SK-N-SH (cell line): ENCODE results near the gene PHF21A. TPM values are rescaled to one million over a fixed set of nuclear protein-coding genes. Genes with fewer than 3 reads are reported as not detected.

Experiments used
- CTCF ChIA-PET: fragments of 300-600, 350-600 bp; formaldehyde crosslinking; extraction: SDS; loops from one replicate; lab custom pipeline; 2021; lab: Yijun Ruan, JAX
- POLR2A ChIA-PET: fragments of 350-600 bp; sonication (Branson Sonifier 250); formaldehyde crosslinking; extraction: SDS; loops from one replicate; lab custom pipeline; 2020; ENCODE audit warnings: antibody characterized with exemption, inconsistent platforms; lab: Yijun Ruan, JAX
- DNase-seq: peaks from one replicate; pipeline ENCODE4 v3.0.0; 2012
- H2AFZ ChIP-seq: fragments of 200-600 bp; sonication (generic); 2 replicates; pipeline ENCODE4 v1.8.1; 2016; ENCODE audit warnings: antibody characterized with exemption, mild to moderate bottlenecking, low read depth
- H3F3A ChIP-seq: fragments of 200-600 bp; sonication (generic); replicated peaks from 2 replicates; pipeline ENCODE3; 2016; ENCODE audit warnings: antibody characterized with exemption, mild to moderate bottlenecking; ENCODE audit not compliant: insufficient read depth
- H3K27ac ChIP-seq, 2 experiments: fragments of 200-500 bp in 1 of 2; fragments of 200-600 bp in 1 of 2; sonication (Bioruptor generic) in 1 of 2; sonication (generic), shearing (Covaris generic) in 1 of 2; 2 replicates each; pipeline versions ENCODE4 v1.5.1 to v1.6.1; 2014 to 2016; ENCODE audit warnings: low read depth in 2 of 2, inconsistent platforms in 1 of 2, low read length in 1 of 2, mild to moderate bottlenecking in 1 of 2, mixed read lengths in 1 of 2
- H3K27me3 ChIP-seq: fragments of 200-600 bp; sonication (generic), shearing (Covaris generic); 2 replicates; pipeline ENCODE4 v1.6.1; 2016; ENCODE audit warnings: mixed run types; ENCODE audit not compliant: insufficient read depth
- H3K36me3 ChIP-seq, 2 experiments: fragments of 200-500 bp in 1 of 2; fragments of 200-600 bp in 1 of 2; sonication (Bioruptor generic) in 1 of 2; sonication (generic) in 1 of 2; replicated peaks in 1 of 2; 2 replicates each; pipeline versions ENCODE3 to v1.5.1; 2014 to 2016; ENCODE audit warnings: low read length in 1 of 2, mild to moderate bottlenecking in 1 of 2; ENCODE audit not compliant: insufficient read depth in 2 of 2, control insufficient read depth in 1 of 2
- H3K4me1 ChIP-seq, 2 experiments: fragments of 200-500 bp in 1 of 2; fragments of 200-600 bp in 1 of 2; sonication (Bioruptor generic) in 1 of 2; sonication (generic), shearing (Covaris generic) in 1 of 2; 2 replicates each; pipeline versions ENCODE4 v1.5.1 to v1.6.1; 2014 to 2016; ENCODE audit warnings: low read depth in 1 of 2, low read length in 1 of 2, mixed run types in 1 of 2; ENCODE audit not compliant: insufficient read depth in 2 of 2, control insufficient read depth in 1 of 2
- H3K4me2 ChIP-seq: fragments of 200-600 bp; sonication (generic), shearing (Covaris generic); 2 replicates; pipeline ENCODE4 v1.6.1; 2017; ENCODE audit warnings: mixed run types
- H3K4me3 ChIP-seq, 2 experiments: fragments of 200-500 bp in 1 of 2; fragments of 200-600 bp in 1 of 2; sonication (Bioruptor generic) in 1 of 2; sonication (generic), shearing (Covaris generic) in 1 of 2; 2 replicates each; pipeline versions ENCODE4 v1.5.1 to v1.8.1; 2014 to 2016; ENCODE audit warnings: low read depth in 2 of 2, inconsistent platforms in 1 of 2, low read length in 1 of 2, mild to moderate bottlenecking in 1 of 2, mixed read lengths in 1 of 2, moderate library complexity in 1 of 2
- H3K79me2 ChIP-seq: fragments of 200-600 bp; sonication (generic); 2 replicates; pipeline ENCODE4 v1.8.1; 2017; ENCODE audit warnings: mild to moderate bottlenecking; ENCODE audit not compliant: insufficient read depth
- H3K9ac ChIP-seq: fragments of 200-600 bp; sonication (generic); 2 replicates; pipeline ENCODE4 v1.6.1; 2017; ENCODE audit warnings: mixed run types
- H3K9me2 ChIP-seq: fragments of 200-600 bp; sonication (generic); 2 replicates; pipeline ENCODE4 v1.6.1; 2017; ENCODE audit warnings: mixed run types
- H3K9me3 ChIP-seq: fragments of 200-600 bp; sonication (generic); 2 replicates; pipeline ENCODE4 v1.6.1; 2017; ENCODE audit warnings: mixed run types, mild to moderate bottlenecking, moderate library complexity
- H4K20me1 ChIP-seq: fragments of 200-600 bp; sonication (generic); 2 replicates; pipeline ENCODE4 v1.6.1; 2017; ENCODE audit warnings: mild to moderate bottlenecking, mixed run types; ENCODE audit not compliant: insufficient read depth
- ELF1 ChIP-seq: IDR thresholded peaks from 2 replicates; pipeline ENCODE4 v1.4.0; 2012
- FOSL2 ChIP-seq: IDR thresholded peaks from 2 replicates; pipeline ENCODE4 v1.4.0; 2012; ENCODE audit warnings: low read depth, mild to moderate bottlenecking, moderate library complexity, borderline replicate concordance
- FOXM1 ChIP-seq: IDR thresholded peaks from 2 replicates; pipeline ENCODE4 v1.4.0; 2012; ENCODE audit warnings: low read depth, mild to moderate bottlenecking
- IRF3 ChIP-seq: fragments of 150-350 bp; IDR thresholded peaks from 2 replicates; pipeline ENCODE4 v1.6.1; 2016; ENCODE audit warnings: mild to moderate bottlenecking, low read depth, low read length
- MXI1 ChIP-seq: IDR thresholded peaks from 2 replicates; pipeline ENCODE4 v1.6.1; 2012; ENCODE audit warnings: mild to moderate bottlenecking, low read depth, low read length, improper control_type of control experiment
- PBX3 ChIP-seq: IDR thresholded peaks from 2 replicates; pipeline ENCODE4; 2012
- POLR2AphosphoS5 ChIP-seq: IDR thresholded peaks from 2 replicates; pipeline ENCODE4 v1.6.1; 2012; ENCODE audit warnings: low read depth, low read length
- REST ChIP-seq: IDR thresholded peaks from 2 replicates; pipeline ENCODE4 v1.6.1; 2012; ENCODE audit warnings: mild to moderate bottlenecking, low read depth, low read length, moderate library complexity
- WGBS: methylation state at CpG from one replicate; pipeline ENCODE4 v1.1.6; 2017; ENCODE audit warnings: low lambda C conversion rate; 5-methylcytosine and 5-hydroxymethylcytosine counted together
- polyA plus RNA-seq, 3 experiments: library from polyadenylated mRNA; depleted of rRNA; stranded (reverse); fragments of >200 nt; gene quantifications; 2 replicates each; pipeline ENCODE4 v1.2.3, GENCODE V29; 2012

Gene PHF21A
- polyA plus RNA-seq, 1 of the 3 experiments (the other 2 are of a cell fraction): 18.8 TPM

GRCh38 chr11:45927684-45928413, 193.4 kb downstream of the PHF21A start:
- H3K9me3 ChIP-seq: no peaks in the 10 kb centered on the region
- H3K9ac ChIP-seq: no peak overlapping the region
- CTCF ChIA-PET: interaction anchor here (5.0 kb wide), 1 partner anchor 55 kb away, joined by 25 read pairs; no protein-coding TSS in a partner anchor
- WGBS: 81% methylated on average over 14 of the region's 27 CpGs
- H2AFZ ChIP-seq: no peak overlapping the region
- DNase-seq: no peak
- no peak overlapping the region for H3K27ac ChIP-seq
- H3K36me3 ChIP-seq: peaks cover 3 to 5% of the 10 kb centered on the region in 2 experiments
- H3K79me2 ChIP-seq: no peaks in the 10 kb centered on the region
- H3K4me1 ChIP-seq: peaks cover 0 to 5% of the 10 kb centered on the region in 2 experiments; a peak in 1 of 4 replicates
- H3K4me2 ChIP-seq: no peak overlapping the region
- H4K20me1 ChIP-seq: no peaks in the 10 kb centered on the region
- H3K9me2 ChIP-seq: no peaks in the 10 kb centered on the region
- H3K27me3 ChIP-seq: no peaks in the 10 kb centered on the region
- no peak for TF ChIP-seq FOXM1
- no peak for TF ChIP-seq ELF1
- TF ChIP-seq REST: no peak
- no peak for TF ChIP-seq FOSL2
- TF ChIP-seq IRF3: no peak
- POLR2A ChIA-PET: no interaction called here
- H3F3A ChIP-seq: no peaks in the 10 kb centered on the region
- H3K4me3 ChIP-seq: no peak overlapping the region

GRCh38 chr11:45927332-45927683, 193.9 kb downstream of the PHF21A start:
- Histone ChIP-seq H3F3A (no peaks in the 10 kb centered on the region), H3K4me2 (no peak overlapping the region), H3K9ac (no peak overlapping the region), H3K9me3 (no peaks in the 10 kb centered on the region), H4K20me1 (no peaks in the 10 kb centered on the region), H3K4me1 (peaks cover 0 to 5% of the 10 kb centered on the region in 2 experiments; a peak in 1 of 4 replicates), H3K27ac (no peak overlapping the region), H2AFZ (no peak overlapping the region), H3K36me3 (no peaks in the 10 kb centered on the region), H3K4me3 (no peak overlapping the region), H3K9me2 (no peaks in the 10 kb centered on the region), H3K79me2 (no peaks in the 10 kb centered on the region), H3K27me3 (no peaks in the 10 kb centered on the region)
- WGBS: 85% methylated on average over 13 of the region's 15 CpGs
- no peak for DNase-seq
- POLR2A ChIA-PET: interaction anchor here (0.7 kb wide), 1 partner anchor 19 kb away, joined by 3 read pairs; no protein-coding TSS in a partner anchor
- TF ChIP-seq MXI1: no peak
- TF ChIP-seq IRF3: no peak
- no peak for TF ChIP-seq POLR2AphosphoS5
- TF ChIP-seq PBX3: no peak
- CTCF ChIA-PET: interaction anchor here (5.0 kb wide), 1 partner anchor 55 kb away, joined by 25 read pairs; no protein-coding TSS in a partner anchor
